AG10803 (cell line): ENCODE measurements around the gene SLC4A8.
A peak's percentile ranks its signal among the peaks of the same experiment; 100 is the strongest.

Experiments
- DNase-seq: peaks from one replicate; pipeline ENCODE4 v3.0.0; 2010; ENCODE audit warnings: low read depth
- H3K4me3 ChIP-seq: 2 replicates; pipeline ENCODE4 v1.5.1; 2011; ENCODE audit warnings: mild to moderate bottlenecking, low read length, control low read depth
- TF ChIP-seq, protein P1 (sequence below): conservative IDR thresholded peaks from 2 replicates; pipeline ENCODE4 v1.5.1; 2011; ENCODE audit warnings: mild to moderate bottlenecking, low read length, control low read depth, inconsistent platforms

SLC4A8 gene

DNA sequence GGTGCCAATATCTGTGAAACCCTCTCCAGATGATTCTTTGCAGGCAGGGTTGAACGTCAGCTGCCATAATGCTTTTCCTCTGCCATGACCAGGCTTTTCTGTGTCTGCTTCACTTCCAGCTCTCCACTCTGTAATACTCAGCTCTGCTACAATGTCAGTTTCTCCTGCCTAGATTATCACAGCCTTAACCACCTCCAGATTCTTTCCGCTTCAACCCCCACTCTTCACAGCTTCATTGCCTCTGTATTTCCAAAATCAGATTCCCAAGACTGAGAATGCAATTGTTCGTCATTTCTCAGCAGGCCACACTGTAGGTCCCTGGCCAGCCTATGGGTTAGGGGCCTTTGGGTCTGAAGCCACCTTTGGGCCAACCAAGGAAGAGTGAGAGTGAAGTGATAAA lies 92.7 kb downstream of the SLC4A8 start:
- H3K4me3 ChIP-seq, result no peak overlapping the region
- TF ChIP-seq, protein P1, sequence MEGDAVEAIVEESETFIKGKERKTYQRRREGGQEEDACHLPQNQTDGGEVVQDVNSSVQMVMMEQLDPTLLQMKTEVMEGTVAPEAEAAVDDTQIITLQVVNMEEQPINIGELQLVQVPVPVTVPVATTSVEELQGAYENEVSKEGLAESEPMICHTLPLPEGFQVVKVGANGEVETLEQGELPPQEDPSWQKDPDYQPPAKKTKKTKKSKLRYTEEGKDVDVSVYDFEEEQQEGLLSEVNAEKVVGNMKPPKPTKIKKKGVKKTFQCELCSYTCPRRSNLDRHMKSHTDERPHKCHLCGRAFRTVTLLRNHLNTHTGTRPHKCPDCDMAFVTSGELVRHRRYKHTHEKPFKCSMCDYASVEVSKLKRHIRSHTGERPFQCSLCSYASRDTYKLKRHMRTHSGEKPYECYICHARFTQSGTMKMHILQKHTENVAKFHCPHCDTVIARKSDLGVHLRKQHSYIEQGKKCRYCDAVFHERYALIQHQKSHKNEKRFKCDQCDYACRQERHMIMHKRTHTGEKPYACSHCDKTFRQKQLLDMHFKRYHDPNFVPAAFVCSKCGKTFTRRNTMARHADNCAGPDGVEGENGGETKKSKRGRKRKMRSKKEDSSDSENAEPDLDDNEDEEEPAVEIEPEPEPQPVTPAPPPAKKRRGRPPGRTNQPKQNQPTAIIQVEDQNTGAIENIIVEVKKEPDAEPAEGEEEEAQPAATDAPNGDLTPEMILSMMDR, result no peak
- DNase-seq, result no peak

DNA sequence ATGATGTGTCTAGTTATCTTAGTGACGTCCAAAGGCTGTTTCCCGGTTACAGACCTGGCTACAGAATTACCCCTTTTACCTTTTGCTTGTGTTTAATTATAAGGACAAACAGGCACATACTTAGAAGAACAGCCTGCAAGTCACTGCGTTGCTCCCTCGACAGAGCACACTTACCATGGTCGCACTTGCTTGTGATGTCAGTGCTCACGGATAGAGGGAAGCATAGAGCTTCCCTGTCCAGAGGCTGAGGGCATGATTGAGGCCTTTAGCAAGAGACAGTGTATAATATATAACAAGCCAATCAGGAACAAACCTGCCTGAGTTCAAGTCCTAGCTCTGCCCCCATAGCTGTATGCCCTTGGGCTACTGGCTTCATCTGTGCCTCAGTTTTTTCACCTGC lies 93.2 kb downstream of the SLC4A8 start:
- no peak overlapping the region for H3K4me3 ChIP-seq
- no peak for DNase-seq
- TF ChIP-seq, protein P1, result peak; percentile 9; the same call in 1 of the 2 replicates

DNA sequence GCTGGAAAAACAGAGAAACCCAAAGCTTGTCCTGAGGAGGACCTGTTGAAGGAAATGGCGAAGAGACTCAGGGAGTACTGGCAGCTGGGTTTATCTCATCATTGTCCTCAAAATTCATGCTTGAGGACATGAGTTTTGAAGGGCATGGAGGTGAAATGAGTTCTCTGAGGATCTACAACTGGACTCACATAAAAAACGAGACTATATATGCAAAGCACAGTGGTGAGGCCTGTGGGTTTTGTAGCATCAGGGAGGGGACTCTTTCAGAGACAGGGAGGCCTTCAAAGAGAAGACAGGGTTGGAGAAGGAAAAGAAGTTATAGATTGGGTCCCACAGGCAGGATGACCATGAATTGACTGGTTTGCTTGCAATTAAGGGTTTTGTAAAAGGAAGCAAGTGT lies 95.1 kb downstream of the SLC4A8 start:
- TF ChIP-seq, protein P1, result no peak
- DNase-seq, result no peak
- H3K4me3 ChIP-seq, result no peak overlapping the region

DNA sequence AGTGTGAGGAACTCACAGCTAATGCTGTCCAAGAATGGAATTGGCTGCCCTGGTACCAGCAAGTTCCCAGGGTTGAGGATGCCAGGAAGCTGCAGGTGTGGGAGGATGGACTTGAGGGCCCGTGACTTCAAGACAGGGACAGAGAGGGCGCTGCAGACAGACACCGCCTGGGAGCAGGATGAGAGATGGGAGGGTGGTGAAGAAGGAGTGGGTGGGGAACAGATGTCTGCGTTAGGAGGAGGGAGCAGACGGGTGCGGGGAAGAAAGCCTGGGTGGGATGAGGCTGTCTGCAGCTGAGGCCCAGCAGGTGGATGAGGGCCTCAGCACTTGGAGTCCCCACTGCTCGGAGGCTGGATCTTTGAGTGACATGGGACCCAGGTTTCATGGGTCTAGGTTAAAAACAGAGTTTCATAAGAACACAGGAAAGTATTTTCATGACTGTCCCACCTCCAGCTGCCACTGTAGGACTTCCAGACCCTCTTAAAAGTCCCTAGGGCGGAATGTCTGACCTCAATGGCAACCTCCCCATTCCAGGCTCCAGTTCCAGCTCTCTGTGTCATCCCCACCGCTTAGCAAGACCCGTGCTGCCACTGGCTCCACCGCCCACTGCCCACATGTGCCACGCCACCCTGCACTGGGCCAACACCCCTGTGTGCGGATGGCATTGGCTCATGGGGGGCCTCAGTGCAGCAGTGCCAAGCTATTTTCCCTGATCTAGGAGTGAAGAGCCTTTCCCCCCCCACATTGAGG lies 96.1 kb downstream of the SLC4A8 start:
- TF ChIP-seq, protein P1, result no peak
- no peak overlapping the region for H3K4me3 ChIP-seq
- no peak for DNase-seq

DNA sequence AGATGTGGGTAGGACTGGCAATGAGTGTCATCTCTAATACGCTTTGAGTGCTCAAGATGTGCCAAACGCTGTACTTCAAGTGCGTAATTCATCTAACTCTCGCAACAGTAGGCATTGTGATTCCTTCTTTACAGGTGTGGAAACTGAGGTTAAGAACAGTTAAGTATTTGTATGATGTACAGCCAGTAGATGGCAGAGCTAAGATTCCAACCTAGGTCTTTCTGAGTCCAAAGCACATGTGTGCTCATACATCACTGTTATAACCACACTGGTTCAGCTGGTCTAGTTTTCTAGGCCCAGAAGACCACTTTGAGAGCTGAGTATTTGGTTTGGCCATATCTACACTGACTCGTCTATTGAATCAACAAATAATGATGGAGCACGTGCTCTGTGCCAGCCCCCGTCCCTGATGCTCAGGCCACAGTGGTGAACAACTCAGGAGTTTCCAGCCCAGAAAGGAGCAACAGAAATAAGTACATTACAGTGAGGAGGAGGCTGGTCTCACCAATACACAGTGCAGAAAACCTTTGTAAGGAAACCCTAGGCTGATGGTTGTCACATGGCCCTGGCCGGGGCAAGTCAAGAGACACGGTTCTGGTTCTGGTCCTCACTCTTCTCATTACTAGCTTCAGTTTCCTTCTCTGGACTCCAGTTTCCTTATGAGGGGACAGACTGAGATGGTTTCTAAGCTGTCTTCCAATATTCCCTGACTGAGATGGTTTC lies 97.1 kb downstream of the SLC4A8 start:
- TF ChIP-seq, protein P1, result peak; percentile 36
- no peak overlapping the region for H3K4me3 ChIP-seq
- DNase-seq, result no peak

DNA sequence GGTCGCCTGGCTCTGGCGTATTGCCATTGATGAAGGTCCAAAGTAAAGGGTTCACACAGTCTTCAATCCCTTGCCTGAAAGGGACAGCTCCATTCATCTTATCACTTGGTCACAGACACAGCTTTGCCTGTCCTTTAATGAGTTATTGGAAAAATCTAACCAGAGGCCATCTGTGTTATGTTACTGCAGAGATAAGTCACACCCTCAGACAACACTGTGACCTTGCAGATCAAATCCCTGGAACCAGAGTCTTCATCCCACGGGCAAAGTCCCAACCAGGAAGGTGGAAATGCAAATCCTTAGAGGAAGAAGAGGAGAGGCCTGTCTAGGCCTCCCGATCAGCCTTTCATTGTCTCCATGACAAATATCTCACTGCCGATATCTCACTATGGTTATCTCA lies 98.1 kb downstream of the SLC4A8 start:
- no peak for DNase-seq
- TF ChIP-seq, protein P1, result no peak

DNA sequence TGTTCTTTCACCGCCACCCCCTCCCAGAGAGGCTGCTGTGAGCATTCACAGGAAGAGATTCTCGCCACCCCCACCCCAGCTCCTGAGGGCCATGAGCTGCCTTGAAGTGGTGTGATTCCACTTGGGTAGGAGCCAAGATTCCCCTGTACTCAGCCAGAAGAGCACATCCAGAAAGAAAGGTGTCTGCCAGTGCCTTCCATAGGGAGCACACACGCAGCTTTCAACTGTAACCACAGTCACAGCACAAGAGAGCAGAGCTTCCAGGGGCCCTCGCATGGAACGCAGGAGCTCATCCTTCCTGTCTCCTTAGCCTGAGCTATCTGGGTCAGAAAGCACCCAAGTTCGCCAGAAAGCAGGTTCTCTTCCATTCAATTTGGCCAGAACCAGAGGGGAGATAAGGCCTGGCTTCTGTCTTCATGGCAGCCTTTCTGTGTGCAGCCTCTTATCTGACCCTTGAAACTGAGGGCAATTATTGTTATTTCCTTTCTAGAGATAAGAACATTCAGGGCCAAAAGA lies 99.8 kb downstream of the SLC4A8 start:
- H3K4me3 ChIP-seq, result no peak overlapping the region
- TF ChIP-seq, protein P1, result no peak
- DNase-seq, result no peak

More for the DNA sequence above, 98.1 kb downstream of the SLC4A8 start:
- H3K4me3 ChIP-seq, result no peak overlapping the region
